Stimulated activated naive CD8-positive, alpha-beta T cell treated with anti-CD3 and anti-CD28 coated beads, Interleukin-15, amount 100 ng/mL, for 72 hours (primary cell): ENCODE measurements around the gene SMIM36.

Experiments
- ATAC-seq: fragments of 150-1000 bp; cut with Tn5 transposase; 2 replicates; pipeline ENCODE4 v1.10.0; 2021; ENCODE audit warnings: mild to moderate bottlenecking, moderate library complexity
- DNase-seq, 2 donors: peaks; one replicate each; pipeline ENCODE4 v3.0.0; 2021 to 2022
- H3K27ac Mint-ChIP-seq, 2 donors: one replicate each; pipeline ENCODE4 v1.8.0; 2022; ENCODE audit warnings: mild to moderate bottlenecking in 2 of 2, mixed read lengths in 2 of 2, moderate library complexity in 2 of 2
- H3K27me3 Mint-ChIP-seq: one replicate; pipeline ENCODE4 v1.8.0; 2022; ENCODE audit warnings: mixed read lengths
- H3K4me1 Mint-ChIP-seq: one replicate; pipeline ENCODE4 v1.8.0; 2022; ENCODE audit warnings: mild to moderate bottlenecking, mixed read lengths
- H3K4me3 Mint-ChIP-seq, 2 donors: one replicate each; pipeline ENCODE4 v1.8.0; 2022; ENCODE audit warnings: mild to moderate bottlenecking in 2 of 2, mixed read lengths in 2 of 2, moderate library complexity in 1 of 2
- H3K9me3 Mint-ChIP-seq, 2 donors: one replicate each; pipeline ENCODE4 v1.8.0; 2022; ENCODE audit warnings: mixed read lengths in 2 of 2

SMIM36 gene

DNA sequence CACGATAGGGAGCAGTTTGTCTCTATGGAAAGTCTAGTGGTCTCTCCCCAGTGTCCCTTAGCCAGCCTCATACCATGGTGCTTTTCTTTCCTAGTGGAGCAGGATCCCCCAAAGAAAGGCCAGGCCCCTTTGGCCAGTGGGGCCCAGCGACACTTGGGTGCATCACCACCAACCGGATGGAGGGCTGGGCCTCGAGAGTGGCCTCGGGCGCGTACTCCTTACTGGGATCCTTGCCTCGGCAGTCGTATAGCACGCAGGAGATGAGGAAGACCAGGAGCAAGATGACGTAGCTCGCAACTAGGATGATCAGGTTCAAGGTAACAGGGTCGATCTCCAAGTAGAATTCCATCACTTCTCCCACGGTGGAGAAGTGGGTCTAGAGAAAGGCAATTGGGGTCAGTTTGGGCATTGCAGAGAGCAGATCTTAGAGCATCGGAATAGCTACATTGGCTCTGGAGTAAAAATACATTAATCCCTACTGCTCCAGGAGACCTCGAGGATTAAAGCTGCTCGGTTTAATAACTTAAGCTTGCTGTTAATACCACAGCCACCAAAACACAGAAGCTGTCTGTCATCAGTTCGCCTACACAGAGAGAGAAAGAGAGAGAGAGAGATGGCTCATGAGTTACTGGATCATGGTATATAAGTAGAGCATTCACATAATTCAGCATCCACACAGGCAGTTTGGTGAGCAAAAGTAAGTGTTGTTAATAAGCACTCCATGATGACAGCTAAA, at the start of gene SMIM36:
Gene SMIM36 (minus strand): TSS at position 467 of the 736 bp plus-strand sequence.
- no peak for ATAC-seq
- no peak for DNase-seq
- no peaks in the 10 kb centered on the region for H3K4me1 Mint-ChIP-seq
- no peaks in the 10 kb centered on the region for H3K27me3 Mint-ChIP-seq
- H3K27ac Mint-ChIP-seq: no peak within 1 kb of the TSS
- no peak within 1 kb of the TSS for H3K4me3 Mint-ChIP-seq
- H3K9me3 Mint-ChIP-seq: no peaks in the 10 kb centered on the region

DNA sequence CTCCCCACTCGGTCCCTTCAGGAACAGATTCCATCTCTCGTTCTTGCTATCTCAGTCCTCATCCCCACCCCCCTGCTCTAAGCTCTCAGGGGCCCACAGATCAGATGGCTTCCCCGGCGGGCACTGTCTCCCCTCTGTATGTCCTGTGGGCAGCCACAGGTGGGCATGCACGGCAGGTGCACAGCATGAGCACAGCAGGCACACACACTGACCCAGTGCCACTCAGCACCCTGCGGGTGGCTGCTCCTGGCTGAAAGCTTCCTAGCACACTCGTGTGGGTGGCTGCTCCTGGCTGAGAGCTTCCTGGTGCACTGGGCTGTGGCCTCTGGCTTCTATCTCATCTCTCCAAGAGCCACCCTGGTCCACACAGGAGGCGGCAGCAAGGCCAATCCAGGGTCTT, 44.5 kb upstream of the SMIM36 start:
- H3K4me1 Mint-ChIP-seq: no peaks in the 10 kb centered on the region
- no peak for ATAC-seq
- H3K4me3 Mint-ChIP-seq: no peak overlapping the region
- DNase-seq: no peak
- H3K27ac Mint-ChIP-seq: no peak overlapping the region
- no peaks in the 10 kb centered on the region for H3K9me3 Mint-ChIP-seq
- H3K27me3 Mint-ChIP-seq: peaks cover 28% of the 10 kb centered on the region

DNA sequence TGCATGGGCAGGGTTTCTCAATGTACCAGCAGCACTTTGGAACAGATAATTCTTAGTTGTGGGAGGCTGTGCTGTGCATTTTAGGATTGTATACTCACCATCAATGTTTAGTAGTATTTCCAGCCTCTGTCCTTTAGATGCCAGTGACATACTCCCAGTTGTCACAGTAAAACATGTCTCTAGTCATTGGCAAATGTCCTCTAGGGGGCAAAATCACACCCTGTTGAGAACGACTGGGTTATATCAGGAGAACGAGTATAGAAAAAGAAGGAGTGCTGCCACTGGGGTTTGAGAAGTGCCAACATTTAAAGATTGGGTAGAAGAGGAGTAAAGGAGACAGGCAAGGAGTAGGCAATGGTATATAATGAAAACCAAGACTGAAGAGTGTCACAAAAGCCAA, 37.9 kb upstream of the SMIM36 start:
- no peaks in the 10 kb centered on the region for H3K9me3 Mint-ChIP-seq
- H3K27me3 Mint-ChIP-seq: peaks cover 23% of the 10 kb centered on the region
- H3K4me1 Mint-ChIP-seq: peaks cover 5% of the 10 kb centered on the region
- no peak overlapping the region for H3K27ac Mint-ChIP-seq
- DNase-seq (no peak), ATAC-seq (no peak)
- no peak overlapping the region for H3K4me3 Mint-ChIP-seq

DNA sequence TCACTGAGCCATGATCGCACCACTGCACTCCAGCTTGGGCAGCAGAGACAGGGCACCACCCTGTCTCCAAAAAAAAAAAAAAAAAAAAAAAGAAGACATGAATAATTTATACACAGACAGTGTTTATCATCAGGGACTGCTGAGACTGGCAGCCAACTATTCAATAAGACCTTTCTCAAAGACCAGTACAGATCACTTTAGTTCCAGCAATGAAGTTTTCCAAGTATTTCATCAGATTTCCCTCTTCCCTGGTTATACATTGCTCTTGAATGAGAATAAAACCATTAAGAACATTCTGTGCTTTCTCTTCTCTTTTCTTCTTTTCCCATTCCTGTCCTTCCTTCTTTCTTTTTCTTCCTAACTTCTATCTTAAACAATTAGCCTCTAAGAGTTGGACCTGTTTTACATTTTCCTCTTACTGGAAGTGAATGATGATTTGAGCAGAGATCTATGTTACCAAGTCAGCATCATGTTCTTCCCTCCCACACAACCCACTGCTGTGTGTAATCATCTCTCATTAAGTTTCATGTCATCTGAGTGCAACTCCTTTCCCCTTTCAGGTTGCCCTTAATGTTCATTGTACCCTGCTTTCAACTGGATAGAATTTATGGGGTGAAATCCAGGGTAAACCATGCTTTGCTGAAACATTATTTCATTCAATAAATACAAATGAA, 35.9 kb upstream of the SMIM36 start:
- Mint-ChIP-seq H3K4me1 (peaks cover 5% of the 10 kb centered on the region), H3K9me3 (no peaks in the 10 kb centered on the region), H3K4me3 (no peak overlapping the region), H3K27ac (no peak overlapping the region), H3K27me3 (peaks cover 30% of the 10 kb centered on the region)
- ATAC-seq: no peak
- no peak for DNase-seq

DNA sequence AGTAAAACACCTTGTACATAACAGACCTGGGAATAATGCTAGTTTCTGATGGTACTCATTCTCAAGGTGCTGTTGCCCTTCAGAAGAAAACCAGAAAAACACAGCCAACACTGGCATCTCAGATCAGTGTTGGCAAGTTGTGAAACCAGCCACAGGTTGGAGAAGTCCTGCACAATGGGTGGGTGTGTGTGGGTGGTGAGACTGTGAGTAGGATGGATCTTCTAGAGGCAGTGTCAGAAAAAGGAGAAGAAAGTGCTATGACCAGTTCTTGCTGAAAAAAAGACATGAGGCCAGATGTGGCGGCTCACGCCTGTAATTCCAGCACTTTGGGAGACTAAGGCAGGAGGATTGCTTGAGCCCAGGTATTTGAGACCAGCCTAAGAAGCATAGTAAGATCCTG, 35.2 kb upstream of the SMIM36 start:
- H3K4me3 Mint-ChIP-seq: no peak overlapping the region
- DNase-seq: no peak
- H3K4me1 Mint-ChIP-seq: peaks cover 5% of the 10 kb centered on the region
- no peak overlapping the region for H3K27ac Mint-ChIP-seq
- ATAC-seq: no peak
- peaks cover 30% of the 10 kb centered on the region for H3K27me3 Mint-ChIP-seq
- H3K9me3 Mint-ChIP-seq: no peaks in the 10 kb centered on the region

DNA sequence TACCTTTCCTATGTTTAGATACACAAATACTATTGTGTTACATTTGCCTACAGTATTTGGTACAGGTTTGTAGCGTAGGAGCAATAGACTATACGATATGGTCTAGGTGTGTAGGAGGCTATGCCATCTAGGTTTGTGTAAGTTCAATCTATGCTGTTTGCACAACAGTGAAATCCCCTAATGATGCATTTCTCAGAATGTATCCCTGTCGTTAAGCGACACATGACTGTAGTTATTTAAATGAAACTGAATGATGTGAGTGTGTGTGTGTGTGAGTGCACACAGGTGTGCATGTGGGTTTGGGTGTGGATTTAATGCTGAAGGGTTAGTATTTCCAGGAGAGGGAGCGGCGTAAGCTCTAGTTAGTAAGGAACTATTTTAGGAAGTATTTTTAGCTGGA, 34.6 kb upstream of the SMIM36 start:
- no peak overlapping the region for H3K27ac Mint-ChIP-seq
- H3K27me3 Mint-ChIP-seq: peaks cover 30% of the 10 kb centered on the region
- H3K4me3 Mint-ChIP-seq: no peak overlapping the region
- DNase-seq (no peak), ATAC-seq (no peak)
- peaks cover 5% of the 10 kb centered on the region for H3K4me1 Mint-ChIP-seq
- H3K9me3 Mint-ChIP-seq: no peaks in the 10 kb centered on the region

DNA sequence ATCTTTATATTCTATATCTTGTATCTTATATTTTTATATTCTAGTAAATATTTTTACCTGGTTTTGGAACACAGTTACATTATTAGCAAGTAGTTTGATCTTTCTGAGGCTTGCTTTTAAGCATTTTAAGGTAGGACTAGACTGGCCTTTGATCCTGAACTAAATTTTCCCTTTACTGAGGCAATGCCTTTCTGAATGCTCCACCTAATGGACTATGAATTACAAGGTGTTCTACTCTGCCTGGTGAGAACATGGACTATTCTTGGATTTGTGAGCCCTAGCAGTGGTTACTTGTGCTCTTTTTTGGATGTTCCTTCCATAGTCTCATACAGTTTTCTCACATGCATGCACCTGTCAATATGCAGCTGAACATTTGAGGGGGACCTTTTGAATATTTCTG, 32.5 kb upstream of the SMIM36 start:
- ATAC-seq (no peak), DNase-seq (no peak)
- Mint-ChIP-seq H3K27ac (no peak overlapping the region), H3K9me3 (no peaks in the 10 kb centered on the region), H3K4me3 (no peak overlapping the region), H3K27me3 (peaks cover 37% of the 10 kb centered on the region), H3K4me1 (peaks cover 5% of the 10 kb centered on the region)

DNA sequence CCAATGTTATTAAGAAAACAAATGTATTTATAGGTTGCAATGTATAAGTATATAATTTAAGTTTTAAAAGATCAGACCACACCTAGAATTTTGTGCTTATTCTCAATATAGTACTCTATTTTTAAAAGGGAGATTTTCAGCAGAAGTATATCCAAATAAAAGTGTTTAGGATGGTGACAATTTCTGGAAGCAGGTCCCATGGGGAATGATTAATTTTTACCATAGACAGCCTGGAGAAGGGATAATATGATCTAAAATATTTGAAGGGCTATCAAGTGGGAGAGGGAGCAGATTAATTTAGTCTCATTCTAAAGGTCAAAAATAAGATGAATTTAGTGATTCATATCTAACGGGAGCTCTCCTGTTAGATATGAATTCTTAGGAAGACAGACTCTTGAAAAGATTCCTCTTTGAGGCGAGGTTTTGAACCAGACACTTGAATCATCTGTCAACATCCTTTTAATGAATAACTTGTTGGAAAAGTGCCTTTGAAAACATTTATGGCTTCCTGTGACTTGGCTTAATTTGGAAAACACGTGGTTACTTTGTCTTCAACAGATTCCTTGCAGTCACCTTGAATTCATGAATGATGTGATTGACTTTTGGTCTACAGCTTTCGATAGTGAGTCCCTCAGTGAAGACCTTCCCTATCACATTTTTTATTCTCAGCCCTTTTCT, 29.3 kb upstream of the SMIM36 start:
- H3K4me3 Mint-ChIP-seq: no peak overlapping the region
- H3K27me3 Mint-ChIP-seq: peaks cover 20% of the 10 kb centered on the region
- no peaks in the 10 kb centered on the region for H3K9me3 Mint-ChIP-seq
- H3K27ac Mint-ChIP-seq: peak overlapping the region in 1 of 2 donors; percentile 46
- no peaks in the 10 kb centered on the region for H3K4me1 Mint-ChIP-seq
- no peak for ATAC-seq
- no peak for DNase-seq

DNA sequence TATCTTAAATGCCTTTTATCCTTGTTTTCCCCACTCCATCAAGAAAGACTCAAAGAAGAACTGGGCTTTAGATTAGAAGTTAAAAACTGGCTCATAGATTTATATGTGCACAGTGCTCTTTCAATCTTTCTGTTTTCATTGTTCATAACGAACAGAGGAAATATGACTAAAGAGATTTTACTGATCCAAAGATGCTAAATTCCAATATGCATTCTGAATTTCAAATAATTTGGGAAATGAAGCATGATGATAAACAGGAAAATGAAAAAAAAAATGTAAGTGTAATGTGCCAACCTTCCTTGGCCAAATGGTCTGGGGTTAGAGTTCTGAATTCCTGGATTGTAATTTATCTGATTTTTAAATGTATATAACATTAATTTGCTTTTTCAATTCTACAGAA, 25.0 kb upstream of the SMIM36 start:
- Mint-ChIP-seq H3K27ac (no peak overlapping the region), H3K9me3 (no peaks in the 10 kb centered on the region), H3K4me1 (no peaks in the 10 kb centered on the region), H3K27me3 (peaks cover 23% of the 10 kb centered on the region), H3K4me3 (no peak overlapping the region)
- DNase-seq (no peak), ATAC-seq (no peak)

DNA sequence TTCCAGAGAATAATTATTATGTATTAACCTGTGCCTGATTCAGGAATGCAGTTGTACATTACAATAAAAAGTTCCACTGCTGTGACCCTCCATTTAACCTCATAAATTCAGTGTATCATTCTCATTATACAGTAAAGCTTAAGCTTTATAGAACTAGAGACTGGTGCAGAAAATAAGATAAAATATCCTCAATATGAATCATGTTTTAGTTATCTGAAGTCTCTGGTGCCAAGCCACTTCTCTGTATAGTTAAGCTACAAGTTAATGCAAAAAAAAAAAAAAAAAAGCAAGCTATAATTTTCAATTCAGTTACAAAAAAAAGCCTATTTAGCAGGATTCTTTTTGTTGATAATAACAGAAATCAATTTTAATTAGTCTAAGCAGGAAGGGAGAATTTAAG, 22.4 kb upstream of the SMIM36 start:
- no peak for DNase-seq
- H3K27ac Mint-ChIP-seq: no peak overlapping the region
- H3K9me3 Mint-ChIP-seq: no peaks in the 10 kb centered on the region
- no peak for ATAC-seq
- no peaks in the 10 kb centered on the region for H3K4me1 Mint-ChIP-seq
- peaks cover 16% of the 10 kb centered on the region for H3K27me3 Mint-ChIP-seq
- H3K4me3 Mint-ChIP-seq: no peak overlapping the region

DNA sequence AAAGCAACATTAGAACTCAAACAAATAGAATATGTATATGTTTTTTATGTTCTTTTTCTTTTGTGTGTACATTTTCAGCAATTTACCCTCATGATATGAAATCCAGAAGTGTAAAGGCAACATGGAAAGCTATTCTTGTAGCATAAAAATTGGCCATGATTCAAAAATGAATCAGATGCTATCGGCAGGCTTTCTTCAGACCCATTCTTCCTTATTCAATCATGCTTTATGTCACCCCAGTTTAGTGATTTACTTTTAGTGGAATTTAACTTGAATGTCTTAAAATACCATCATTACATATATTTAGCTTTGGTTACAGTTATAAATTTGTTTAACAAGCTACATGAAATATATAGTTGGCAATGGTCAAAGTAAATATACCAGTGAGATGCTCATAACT, 21.4 kb upstream of the SMIM36 start:
- no peak for DNase-seq
- Mint-ChIP-seq H3K9me3 (no peaks in the 10 kb centered on the region), H3K4me3 (no peak overlapping the region), H3K4me1 (no peaks in the 10 kb centered on the region), H3K27me3 (peaks cover 12% of the 10 kb centered on the region), H3K27ac (no peak overlapping the region)
- no peak for ATAC-seq

DNA sequence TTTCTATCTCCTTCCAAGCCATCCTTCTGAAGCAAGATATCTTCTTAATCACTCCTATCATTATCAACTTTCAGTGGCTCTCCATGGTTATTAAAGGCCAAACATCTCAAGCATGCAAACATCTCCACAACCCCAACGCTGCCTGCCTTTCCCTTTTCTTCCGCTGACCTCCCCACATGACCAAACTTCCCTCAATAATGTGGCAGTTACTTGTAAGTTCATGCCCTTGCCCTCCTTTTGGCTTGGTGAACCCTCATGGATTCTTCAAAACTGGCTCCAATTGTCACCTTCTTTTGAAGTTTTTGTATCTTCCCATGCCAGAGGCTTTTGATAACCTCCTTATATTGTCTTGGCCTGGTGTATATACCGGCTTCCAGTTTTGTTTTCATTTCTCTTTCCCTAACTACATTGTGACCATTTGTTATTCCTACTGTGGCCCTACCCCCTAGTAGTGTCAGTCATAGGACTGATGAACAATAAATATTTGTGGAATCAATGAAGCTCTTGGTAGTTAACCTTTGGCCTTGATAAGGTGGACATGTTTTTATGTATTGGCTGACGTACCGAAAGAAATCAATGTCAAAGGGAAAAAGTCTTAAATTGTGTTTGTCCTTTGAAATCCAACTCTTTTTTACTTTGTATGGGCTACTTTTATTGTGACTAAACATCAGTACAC, 19.9 kb upstream of the SMIM36 start:
- ATAC-seq (no peak), DNase-seq (no peak)
- no peak overlapping the region for H3K27ac Mint-ChIP-seq
- H3K4me1 Mint-ChIP-seq: no peaks in the 10 kb centered on the region
- no peak overlapping the region for H3K4me3 Mint-ChIP-seq
- H3K27me3 Mint-ChIP-seq: peaks cover 12% of the 10 kb centered on the region
- no peaks in the 10 kb centered on the region for H3K9me3 Mint-ChIP-seq

DNA sequence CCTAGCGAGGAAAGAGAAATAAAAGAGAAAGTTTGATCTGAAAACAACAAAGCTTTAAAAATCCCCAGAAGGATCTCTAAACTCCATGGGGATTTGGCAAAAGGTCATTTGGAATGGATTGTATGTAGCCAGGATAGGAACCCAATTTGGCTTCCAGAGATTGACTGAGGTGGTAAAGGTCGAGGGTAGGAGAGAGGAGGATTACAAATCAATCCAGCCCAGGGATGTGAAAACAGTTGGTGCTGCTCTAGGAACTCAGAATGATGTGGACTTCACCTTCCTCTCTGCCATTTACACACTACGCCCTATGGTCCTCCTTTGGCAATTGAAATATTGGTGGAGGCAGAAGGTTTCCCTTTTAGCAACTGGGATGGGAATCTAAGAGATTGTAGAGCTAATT, 18.8 kb upstream of the SMIM36 start:
- Mint-ChIP-seq H3K4me1 (no peaks in the 10 kb centered on the region), H3K4me3 (no peak overlapping the region), H3K27ac (no peak overlapping the region), H3K27me3 (peaks cover 11% of the 10 kb centered on the region), H3K9me3 (no peaks in the 10 kb centered on the region)
- DNase-seq (no peak), ATAC-seq (no peak)

DNA sequence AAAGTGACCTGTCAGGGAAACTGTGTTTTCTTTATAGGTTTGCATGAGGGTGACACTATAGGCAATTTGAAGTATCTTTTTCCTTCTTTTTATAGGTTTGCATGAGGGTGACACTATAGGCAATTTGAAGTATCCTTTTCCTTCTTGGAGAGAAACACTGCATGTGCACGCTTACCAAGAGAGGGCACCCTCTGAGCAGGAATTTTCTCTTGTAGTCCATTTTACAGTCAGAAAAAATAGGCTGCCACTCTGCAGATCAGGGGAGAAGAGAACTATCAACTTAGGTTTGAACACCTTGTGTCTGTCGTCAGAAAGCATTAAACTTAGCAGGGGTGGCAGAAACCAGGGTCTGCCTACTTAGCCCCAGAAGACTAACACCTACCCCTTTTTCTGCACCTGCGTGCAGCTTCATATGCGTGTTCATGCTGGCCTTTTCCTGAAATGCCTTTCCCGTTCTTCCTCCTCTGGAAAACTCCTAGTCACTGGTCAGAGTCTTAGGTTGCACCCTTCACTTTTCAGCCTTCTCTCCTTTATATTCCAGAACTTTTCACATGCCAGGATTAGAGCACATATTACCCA, 16.4 kb upstream of the SMIM36 start:
- peaks cover 4% of the 10 kb centered on the region for H3K27me3 Mint-ChIP-seq
- H3K27ac Mint-ChIP-seq: no peak overlapping the region
- no peaks in the 10 kb centered on the region for H3K9me3 Mint-ChIP-seq
- DNase-seq (no peak), ATAC-seq (no peak)
- H3K4me1 Mint-ChIP-seq: no peaks in the 10 kb centered on the region
- H3K4me3 Mint-ChIP-seq: no peak overlapping the region

DNA sequence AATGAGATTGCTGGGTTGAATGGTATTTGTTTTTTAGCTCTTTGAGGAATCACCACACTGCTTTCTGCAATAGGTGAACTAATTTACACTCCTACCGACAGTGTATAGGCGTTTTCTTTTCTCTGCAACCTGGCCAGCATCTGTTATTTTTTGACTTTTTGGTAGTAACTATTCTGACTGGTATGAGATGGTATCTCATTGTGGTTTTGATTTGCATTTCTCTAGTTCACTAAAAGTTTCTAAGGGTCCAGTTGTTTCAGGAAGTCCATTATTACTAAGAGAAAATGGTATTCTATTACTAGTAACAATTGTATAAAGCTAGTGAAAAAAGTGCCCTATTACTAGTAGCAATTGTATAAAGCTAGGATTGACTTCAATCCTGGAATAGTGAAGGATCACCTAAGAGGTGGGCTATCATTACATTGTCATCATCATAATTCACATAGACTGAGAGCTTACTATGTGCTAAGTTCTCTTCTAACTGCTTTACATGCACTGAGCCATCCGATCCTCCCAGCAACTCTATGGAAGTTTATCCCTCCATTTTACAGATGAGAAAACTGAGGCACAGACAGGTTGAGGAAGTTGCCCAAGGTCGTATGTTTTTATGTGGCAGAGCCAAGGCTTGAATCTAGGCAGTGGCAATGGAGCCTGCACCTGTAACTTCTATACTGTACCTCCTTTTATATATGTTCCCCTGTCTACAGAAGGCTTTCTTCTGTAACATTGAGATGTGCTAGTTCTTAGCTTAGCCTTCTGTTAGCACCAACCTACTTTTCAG, 13.4 kb upstream of the SMIM36 start:
- H3K27me3 Mint-ChIP-seq: peaks cover 5% of the 10 kb centered on the region
- DNase-seq (no peak), ATAC-seq (peak; percentile 79)
- no peak overlapping the region for H3K27ac Mint-ChIP-seq
- H3K9me3 Mint-ChIP-seq: no peaks in the 10 kb centered on the region
- no peak overlapping the region for H3K4me3 Mint-ChIP-seq
- no peaks in the 10 kb centered on the region for H3K4me1 Mint-ChIP-seq
